Gastroesophageal sphincter (tissue), 4 donors: Measurements from ENCODE around the gene CEBPE. TPM values are rescaled to one million over a fixed set of nuclear protein-coding genes. Genes with fewer than 3 reads are reported as not detected.

Experiments
- ATAC-seq: fragments of 150-250 bp; one replicate; pipeline ENCODE4 v1.9.1; 2016; ENCODE audit warnings: mild to moderate bottlenecking, moderate library complexity
- H3K27ac ChIP-seq, 4 donors: fragments of 200-600 bp; sonication (generic) in 3 of 4; 1 replicate in 3 of 4; 2 replicates in 1 of 4; pipeline ENCODE4 v1.5.1; 2016 to 2019
- H3K27me3 ChIP-seq: fragments of 200-600 bp; sonication (generic); one replicate; pipeline ENCODE4 v1.5.1; 2019
- H3K36me3 ChIP-seq, 2 donors: fragments of 200-600 bp; sonication (generic); one replicate each; pipeline ENCODE4 v1.5.1; 2019; ENCODE audit warnings: control low read depth in 1 of 2
- H3K4me1 ChIP-seq, 3 donors: fragments of 200-600 bp; sonication (generic); 1 replicate in 2 of 3; 2 replicates in 1 of 3; pipeline ENCODE4 v1.5.1; 2016 to 2019; ENCODE audit warnings: control low read depth in 2 of 3
- H3K4me3 ChIP-seq, 2 donors: fragments of 200-600 bp; sonication (generic); one replicate each; pipeline ENCODE4 v1.5.1; 2019; ENCODE audit warnings: mild to moderate bottlenecking in 1 of 2, moderate library complexity in 1 of 2
- H3K9me3 ChIP-seq, 3 donors: fragments of 200-600 bp; sonication (generic); one replicate each; pipeline ENCODE4 v1.5.1; 2017 to 2019; ENCODE audit warnings: control low read depth in 2 of 3
- EP300 ChIP-seq: sonication (generic); formaldehyde crosslinking; IDR thresholded peaks from one replicate; pipeline ENCODE4 v1.6.1; 2017; ENCODE audit warnings: antibody characterized with exemption, mild to moderate bottlenecking
- POLR2A ChIP-seq, 2 donors: fragments of 450-650 bp; IDR thresholded peaks; one replicate each; pipeline ENCODE4 v1.6.1; 2017; ENCODE audit warnings: antibody characterized with exemption in 2 of 2, mild to moderate bottlenecking in 2 of 2, moderate library complexity in 1 of 2
- POLR2AphosphoS5 ChIP-seq: sonication (generic); formaldehyde crosslinking; IDR thresholded peaks from one replicate; pipeline ENCODE4 v1.6.1; 2017; ENCODE audit warnings: antibody characterized with exemption
- WGBS, 2 donors: methylation state at CpG; one replicate each; pipeline ENCODE4 v1.1.5; 2018; ENCODE audit warnings: low coverage in 1 of 2; 5-methylcytosine and 5-hydroxymethylcytosine counted together
- total RNA-seq, 4 donors: library from RNA; depleted of rRNA; stranded (reverse); fragments of >200 nt; gene quantifications; one replicate each; pipeline ENCODE4 v1.1.0, GENCODE V29; 2016
- TF ChIP-seq, protein P1 (sequence below), 4 experiments: fragments of 200-600 bp in 2 of 4; fragments of 450-650 bp in 2 of 4; sonication (generic) in 1 of 4; IDR thresholded peaks; one replicate each; pipeline ENCODE4 v1.5.1; 2017 to 2019; ENCODE audit warnings: antibody characterized with exemption in 4 of 4, mild to moderate bottlenecking in 2 of 4, moderate library complexity in 2 of 4

The CEBPE gene
- total RNA-seq, 4 donors from 2014 or later: not detected

- ATAC-seq: no peak
- no peaks in the 10 kb centered on the region for H3K9me3 ChIP-seq
- no peak overlapping the region for H3K27ac ChIP-seq
- peaks cover 0 to 40% of the 10 kb centered on the region in 2 donors for H3K36me3 ChIP-seq
- TF ChIP-seq, protein P1, sequence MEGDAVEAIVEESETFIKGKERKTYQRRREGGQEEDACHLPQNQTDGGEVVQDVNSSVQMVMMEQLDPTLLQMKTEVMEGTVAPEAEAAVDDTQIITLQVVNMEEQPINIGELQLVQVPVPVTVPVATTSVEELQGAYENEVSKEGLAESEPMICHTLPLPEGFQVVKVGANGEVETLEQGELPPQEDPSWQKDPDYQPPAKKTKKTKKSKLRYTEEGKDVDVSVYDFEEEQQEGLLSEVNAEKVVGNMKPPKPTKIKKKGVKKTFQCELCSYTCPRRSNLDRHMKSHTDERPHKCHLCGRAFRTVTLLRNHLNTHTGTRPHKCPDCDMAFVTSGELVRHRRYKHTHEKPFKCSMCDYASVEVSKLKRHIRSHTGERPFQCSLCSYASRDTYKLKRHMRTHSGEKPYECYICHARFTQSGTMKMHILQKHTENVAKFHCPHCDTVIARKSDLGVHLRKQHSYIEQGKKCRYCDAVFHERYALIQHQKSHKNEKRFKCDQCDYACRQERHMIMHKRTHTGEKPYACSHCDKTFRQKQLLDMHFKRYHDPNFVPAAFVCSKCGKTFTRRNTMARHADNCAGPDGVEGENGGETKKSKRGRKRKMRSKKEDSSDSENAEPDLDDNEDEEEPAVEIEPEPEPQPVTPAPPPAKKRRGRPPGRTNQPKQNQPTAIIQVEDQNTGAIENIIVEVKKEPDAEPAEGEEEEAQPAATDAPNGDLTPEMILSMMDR (IDR thresholded peaks at IDR 0.05): no peak
- no peak for TF ChIP-seq EP300
- no peak for TF ChIP-seq POLR2A (IDR thresholded peaks at IDR 0.05)
- TF ChIP-seq POLR2AphosphoS5: no peak
- peaks cover 0 to 40% (median 0%) of the 10 kb centered on the region in 3 donors for H3K4me1 ChIP-seq
- WGBS, 2 donors: 60% methylated on average over 2 to 3 of the region's 3 CpGs
- H3K4me3 ChIP-seq: no peak overlapping the region
- no peaks in the 10 kb centered on the region for H3K27me3 ChIP-seq
Observed at GRCh38 chr14:23125011-23125410, 6.0 kb upstream of the CEBPE start.

GRCh38 chr14:23124337-23124954 lies 5.4 kb upstream of the CEBPE start:
- peaks cover 0 to 35% (median 0%) of the 10 kb centered on the region in 3 donors for H3K4me1 ChIP-seq
- 60 to 91% methylated on average over 1 to 13 of the region's 13 CpGs for WGBS, 2 donors
- TF ChIP-seq POLR2AphosphoS5: peak; percentile 10
- no peak for TF ChIP-seq POLR2A (IDR thresholded peaks at IDR 0.05)
- no peak for ATAC-seq
- no peaks in the 10 kb centered on the region for H3K9me3 ChIP-seq
- no peak overlapping the region for H3K4me3 ChIP-seq
- H3K27me3 ChIP-seq: no peaks in the 10 kb centered on the region
- no peak overlapping the region for H3K27ac ChIP-seq
- peaks cover 0 to 35% of the 10 kb centered on the region in 2 donors for H3K36me3 ChIP-seq

DNA sequence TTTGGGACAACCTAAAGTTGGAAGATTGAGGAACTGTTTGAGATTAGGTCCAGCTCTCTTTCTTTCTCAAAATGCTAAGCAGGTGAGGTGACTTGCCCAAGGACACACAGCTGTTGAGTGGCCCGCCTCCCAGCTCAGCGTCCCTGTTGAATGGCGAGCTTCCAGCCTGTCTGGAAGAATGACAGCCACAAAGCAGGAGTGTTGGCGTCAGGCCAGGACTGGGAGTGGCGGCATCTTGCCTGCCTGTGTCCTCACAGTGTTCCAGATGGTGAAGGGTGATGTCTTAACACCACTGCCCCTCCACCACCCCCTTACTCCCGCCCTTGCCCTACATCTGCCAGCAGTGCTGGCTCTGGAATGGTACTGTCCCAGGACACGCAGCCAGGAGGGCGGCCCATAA lies 4.4 kb upstream of the CEBPE start:
- Histone ChIP-seq H3K4me3 (no peak overlapping the region), H3K4me1 (peaks cover 0 to 35% (median 0%) of the 10 kb centered on the region in 3 donors), H3K27ac (no peak overlapping the region), H3K36me3 (peaks cover 0 to 24% of the 10 kb centered on the region in 2 donors), H3K27me3 (peaks cover 6% of the 10 kb centered on the region), H3K9me3 (no peaks in the 10 kb centered on the region)
- TF ChIP-seq EP300 (no peak), POLR2AphosphoS5 (peak; percentile 22), POLR2A (IDR thresholded peaks at IDR 0.05) (no peak)
- TF ChIP-seq, protein P1 (IDR thresholded peaks at IDR 0.05): no peak
- 68 to 90% methylated on average over 2 to 8 of the region's 8 CpGs for WGBS, 2 donors
- peak; percentile 22 for ATAC-seq

GRCh38 chr14:23122086-23122485 lies 3.0 kb upstream of the CEBPE start:
- Histone ChIP-seq H3K27ac (peak overlapping the region in 1 of 4 donors; percentile 42), H3K4me1 (peaks cover 0 to 35% (median 0%) of the 10 kb centered on the region in 3 donors)

GRCh38 chr14:23121361-23121771 lies 2.3 kb upstream of the CEBPE start:
- TF ChIP-seq POLR2A (IDR thresholded peaks at IDR 0.05) (no peak), POLR2AphosphoS5 (peak; percentile 39)
- peaks cover 0 to 4% of the 10 kb centered on the region in 2 donors for H3K36me3 ChIP-seq
- H3K27ac ChIP-seq: peak overlapping the region in 2 of 4 donors; percentile 38 to 42
- H3K4me1 ChIP-seq: peaks cover 0 to 35% (median 0%) of the 10 kb centered on the region in 3 donors
- H3K9me3 ChIP-seq: no peaks in the 10 kb centered on the region
- no peak for ATAC-seq
- H3K4me3 ChIP-seq: no peak overlapping the region
- H3K27me3 ChIP-seq: peaks cover 22% of the 10 kb centered on the region
- WGBS, 2 donors: 18 to 24% methylated on average over 2 to 4 of the region's 6 CpGs

More at GRCh38 chr14:23122086-23122485, 3.0 kb upstream of the CEBPE start:
- H3K36me3 ChIP-seq: peaks cover 0 to 11% of the 10 kb centered on the region in 2 donors
- 97 to 100% methylated on average over 1 to 5 of the region's 6 CpGs for WGBS, 2 donors
- TF ChIP-seq EP300 (no peak), POLR2A (IDR thresholded peaks at IDR 0.05) (no peak), POLR2AphosphoS5 (no peak)
- TF ChIP-seq, protein P1 (IDR thresholded peaks at IDR 0.05): no peak
- ATAC-seq: no peak
- H3K27me3 ChIP-seq: peaks cover 15% of the 10 kb centered on the region
- H3K9me3 ChIP-seq: no peaks in the 10 kb centered on the region
- no peak overlapping the region for H3K4me3 ChIP-seq
